GM13976 (cell line): ENCODE results near the gene SLC26A8.
"Not testable (repeated sequence)": the region's sequence is repeated elsewhere in the genome, so short reads cannot be mapped to it uniquely, and the experiment has no call there.

Experiments
- DNase-seq: peaks from one replicate; pipeline ENCODE4 v3.0.0; 2012; ENCODE audit warnings: low spot score
- in situ Hi-C: fragments of 300-500 bp; cut with MboI; formaldehyde crosslinking; loops from one replicate; pipeline ENCODE4 v1.12.0; 2022; ENCODE audit warnings: low sequenced_read_pairs, mixed read lengths, inconsistent platforms; ENCODE audit not compliant: unreplicated experiment
- TF ChIP-seq, protein P1 (sequence below): IDR thresholded peaks from 2 replicates; pipeline ENCODE4 v1.5.1; 2012; ENCODE audit warnings: borderline replicate concordance, mild to moderate bottlenecking; ENCODE audit not compliant: insufficient read depth; ENCODE audit errors: extremely low read depth, missing control alignments, control extremely low read depth

SLC26A8 gene

GRCh38 chr6:35920793-35921732 is 103.4 kb downstream of the SLC26A8 start, which contains the start of gene SRPK1:
TSS of gene SRPK1 (minus strand) at chr6:35921098. CDS start at chr6:35921056, 42 bp downstream.
- TF ChIP-seq, protein P1, sequence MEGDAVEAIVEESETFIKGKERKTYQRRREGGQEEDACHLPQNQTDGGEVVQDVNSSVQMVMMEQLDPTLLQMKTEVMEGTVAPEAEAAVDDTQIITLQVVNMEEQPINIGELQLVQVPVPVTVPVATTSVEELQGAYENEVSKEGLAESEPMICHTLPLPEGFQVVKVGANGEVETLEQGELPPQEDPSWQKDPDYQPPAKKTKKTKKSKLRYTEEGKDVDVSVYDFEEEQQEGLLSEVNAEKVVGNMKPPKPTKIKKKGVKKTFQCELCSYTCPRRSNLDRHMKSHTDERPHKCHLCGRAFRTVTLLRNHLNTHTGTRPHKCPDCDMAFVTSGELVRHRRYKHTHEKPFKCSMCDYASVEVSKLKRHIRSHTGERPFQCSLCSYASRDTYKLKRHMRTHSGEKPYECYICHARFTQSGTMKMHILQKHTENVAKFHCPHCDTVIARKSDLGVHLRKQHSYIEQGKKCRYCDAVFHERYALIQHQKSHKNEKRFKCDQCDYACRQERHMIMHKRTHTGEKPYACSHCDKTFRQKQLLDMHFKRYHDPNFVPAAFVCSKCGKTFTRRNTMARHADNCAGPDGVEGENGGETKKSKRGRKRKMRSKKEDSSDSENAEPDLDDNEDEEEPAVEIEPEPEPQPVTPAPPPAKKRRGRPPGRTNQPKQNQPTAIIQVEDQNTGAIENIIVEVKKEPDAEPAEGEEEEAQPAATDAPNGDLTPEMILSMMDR = no peak
- in situ Hi-C loops = no loop called here
- DNase-seq = peak; percentile 97

DNA sequence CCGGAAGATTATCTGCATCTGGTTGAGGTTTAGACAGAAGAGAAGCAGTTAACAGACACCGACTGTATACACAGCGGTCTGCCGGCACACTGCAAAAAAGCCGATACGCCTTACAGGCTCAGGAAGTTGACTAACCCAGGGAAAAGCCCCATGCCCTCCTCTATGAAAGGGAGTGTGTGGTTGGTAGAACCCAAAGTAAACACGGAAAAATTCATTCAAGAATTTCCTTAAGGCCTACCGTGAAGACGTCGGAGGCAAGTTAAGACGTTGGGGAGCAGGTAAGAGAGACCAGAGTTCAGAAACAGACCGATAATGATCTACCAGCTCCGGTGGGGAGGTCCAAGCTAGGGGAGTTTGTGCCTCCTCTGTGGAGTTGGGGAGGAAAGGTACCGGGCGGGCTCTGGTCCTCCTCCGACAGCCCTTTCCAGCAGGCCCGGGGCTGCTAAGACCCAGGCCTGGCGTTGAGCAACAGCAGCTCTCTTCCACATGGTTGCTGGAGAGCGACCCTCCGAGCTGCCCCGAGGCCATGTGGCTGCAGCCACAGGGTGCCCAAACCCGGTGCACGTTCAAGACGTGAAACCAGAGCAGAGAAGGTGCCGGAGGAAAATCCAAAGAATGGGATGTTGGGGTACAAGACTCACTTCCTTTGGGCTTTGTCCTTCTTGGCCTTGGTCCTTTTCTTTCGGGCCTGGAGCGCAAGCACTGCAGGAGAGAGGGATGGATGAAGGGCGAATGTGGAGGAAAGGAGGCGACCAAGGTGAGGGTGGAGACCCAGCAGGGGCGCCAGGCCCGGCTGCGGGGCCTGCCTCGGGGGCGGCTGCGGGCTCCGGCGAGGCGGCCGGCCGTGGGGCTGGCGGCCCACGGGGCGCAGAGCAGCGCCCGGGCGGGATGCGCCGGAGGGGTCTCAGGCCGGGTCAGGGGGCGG is 104.4 kb downstream of the SLC26A8 start:
- peak; percentile 43 for DNase-seq
- in situ Hi-C loops = no loop called here
- TF ChIP-seq, protein P1 = no peak

- DNase-seq = peak; percentile 44
- in situ Hi-C loops = no loop called here
- TF ChIP-seq, protein P1 = no peak
These were observed 105.2 kb downstream of the SLC26A8 start for GRCh38 chr6:35919085-35919826.

DNA sequence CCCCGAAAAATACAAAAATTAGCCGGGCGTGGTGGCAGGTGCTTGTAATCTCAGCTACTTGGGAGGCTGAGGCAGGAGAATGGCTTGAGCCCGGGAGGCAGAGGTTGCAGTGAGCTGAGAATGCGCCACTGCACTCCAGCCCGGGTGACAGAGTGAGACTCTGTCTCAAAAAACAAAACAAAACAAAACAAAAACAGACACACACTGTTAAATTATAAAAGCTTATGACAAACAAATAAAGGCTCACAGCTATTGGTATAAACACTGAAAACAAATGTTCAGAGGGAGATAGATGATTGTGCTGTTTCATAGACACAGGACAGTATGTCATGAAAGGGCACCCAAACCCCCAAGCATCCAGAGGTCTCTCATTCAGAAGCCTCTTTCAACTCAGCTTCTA is 107.5 kb downstream of the SLC26A8 start:
- in situ Hi-C loops, DNase-seq: not testable (repeated sequence)

GRCh38 chr6:35916056-35916455 is 108.4 kb downstream of the SLC26A8 start:
- TF ChIP-seq, protein P1 = no peak
- in situ Hi-C loops = no loop called here

GRCh38 chr6:35914536-35914935 is 109.9 kb downstream of the SLC26A8 start:
- TF ChIP-seq, protein P1 = no peak
- in situ Hi-C loops = no loop called here
- no peak for DNase-seq

More at GRCh38 chr6:35916056-35916455, 108.4 kb downstream of the SLC26A8 start:
- no peak for DNase-seq
